NCI-H345 treated with DMSO at 0.1 percent for 48 hours (cell line): ENCODE measurements around the gene ABCC3.

Source experiments
- DNase-seq: peaks from one replicate; lab custom pipeline; 2025; ENCODE audit not compliant: unreplicated experiment; lab: John Stamatoyannopoulos, UW

ABCC3 gene

GRCh38 chr17:50683434-50684287 lies 49.0 kb downstream of the ABCC3 start:
- no peak for DNase-seq

GRCh38 chr17:50684288-50684611 lies 49.6 kb downstream of the ABCC3 start:
- no peak for DNase-seq

GRCh38 chr17:50684612-50685333 lies 50.1 kb downstream of the ABCC3 start:
- no peak for DNase-seq

GRCh38 chr17:50685334-50685665 lies 50.6 kb downstream of the ABCC3 start:
- DNase-seq: no peak

GRCh38 chr17:50685691-50686493 lies 51.2 kb downstream of the ABCC3 start:
- no peak for DNase-seq

GRCh38 chr17:50686494-50687199 lies 52.0 kb downstream of the ABCC3 start:
- DNase-seq: no peak

GRCh38 chr17:50687200-50688066 lies 52.8 kb downstream of the ABCC3 start:
- no peak for DNase-seq

GRCh38 chr17:50688245-50688644 lies 53.6 kb downstream of the ABCC3 start:
- no peak for DNase-seq

GRCh38 chr17:50689251-50689650 lies 54.6 kb downstream of the ABCC3 start:
- no peak for DNase-seq

GRCh38 chr17:50689956-50690886 lies 55.5 kb downstream of the ABCC3 start:
- DNase-seq: no peak

GRCh38 chr17:50690887-50691549 lies 56.3 kb downstream of the ABCC3 start:
- DNase-seq: no peak

- no peak for DNase-seq
Measured at GRCh38 chr17:50691550-50692447, 57.1 kb downstream of the ABCC3 start.

- DNase-seq: no peak
Measured at GRCh38 chr17:50692448-50693035, 57.9 kb downstream of the ABCC3 start.

- no peak for DNase-seq
Measured at GRCh38 chr17:50693036-50693682, 58.5 kb downstream of the ABCC3 start.

GRCh38 chr17:50696365-50696879 lies 61.7 kb downstream of the ABCC3 start:
- no peak for DNase-seq

- no peak for DNase-seq
Measured at GRCh38 chr17:50697062-50697461, 62.4 kb downstream of the ABCC3 start.
